Measurements from ENCODE around the gene MIER2. TPM values are rescaled to one million over a fixed set of nuclear protein-coding genes. Genes with fewer than 3 reads are reported as not detected.
A peak's percentile ranks its signal among the peaks of the same experiment; 100 is the strongest.

The MIER2 gene
- total RNA-seq, 1 donor from 2014 or later = 39.4 TPM

- DNase-seq = no peak
- peak; percentile 9 to 23 for ATAC-seq
- Histone ChIP-seq H3K4me3 (no peak overlapping the region), H3K27me3 (ENCODE audit: low read depth) (no peaks in the 10 kb centered on the region), H3K9me3 (no peaks in the 10 kb centered on the region), H3K27ac (no peak overlapping the region), H3K36me3 (peaks cover 42% of the 10 kb centered on the region), H3K4me1 (peaks cover 14% of the 10 kb centered on the region)
- intact Hi-C loops (cut with DNase I) = no loop called here
- TF ChIP-seq CTCF (IDR thresholded peaks at IDR 0.05) = no peak
Measured at GRCh38 chr19:335486-336066, 9.0 kb downstream of the MIER2 start.

- Histone ChIP-seq H3K27me3 (ENCODE audit: low read depth) (no peaks in the 10 kb centered on the region), H3K36me3 (peaks cover 47% of the 10 kb centered on the region), H3K27ac (no peak overlapping the region), H3K9me3 (no peaks in the 10 kb centered on the region), H3K4me3 (no peak overlapping the region), H3K4me1 (peaks cover 12% of the 10 kb centered on the region)
- DNase-seq (no peak), ATAC-seq (peak; percentile 28 to 50)
- intact Hi-C loops (cut with DNase I) = no loop called here
- no peak for TF ChIP-seq CTCF (IDR thresholded peaks at IDR 0.05)
Measured at GRCh38 chr19:335072-335471, 9.5 kb downstream of the MIER2 start.

GRCh38 chr19:334296-335071, 10.1 kb downstream of the MIER2 start:
- ATAC-seq (no peak), DNase-seq (no peak)
- Histone ChIP-seq H3K9me3 (no peaks in the 10 kb centered on the region), H3K27ac (no peak overlapping the region), H3K4me1 (peaks cover 12% of the 10 kb centered on the region), H3K27me3 (ENCODE audit: low read depth) (no peaks in the 10 kb centered on the region), H3K4me3 (no peak overlapping the region), H3K36me3 (peaks cover 51% of the 10 kb centered on the region)
- intact Hi-C loops (cut with DNase I) = no loop called here
- TF ChIP-seq CTCF (IDR thresholded peaks at IDR 0.05) = no peak

- Histone ChIP-seq H3K27ac (no peak overlapping the region), H3K4me1 (peaks cover 3% of the 10 kb centered on the region), H3K27me3 (ENCODE audit: low read depth) (no peaks in the 10 kb centered on the region), H3K36me3 (peaks cover 82% of the 10 kb centered on the region), H3K9me3 (no peaks in the 10 kb centered on the region), H3K4me3 (no peak overlapping the region)
- DNase-seq = no peak
- TF ChIP-seq CTCF (IDR thresholded peaks at IDR 0.05) = no peak
- intact Hi-C loops (cut with DNase I) = no loop called here
- no peak for ATAC-seq
Measured at GRCh38 chr19:330503-330902, 14.1 kb downstream of the MIER2 start.

- no peaks in the 10 kb centered on the region for H3K4me1 ChIP-seq
- no peak for ATAC-seq
- TF ChIP-seq CTCF (IDR thresholded peaks at IDR 0.05) = no peak
- H3K27ac ChIP-seq = no peak overlapping the region
- peaks cover 83% of the 10 kb centered on the region for H3K36me3 ChIP-seq
- no peaks in the 10 kb centered on the region for H3K27me3 ChIP-seq (ENCODE audit: low read depth)
- intact Hi-C loops (cut with DNase I) = no loop called here
- DNase-seq = no peak
- H3K9me3 ChIP-seq = no peaks in the 10 kb centered on the region
- H3K4me3 ChIP-seq = no peak overlapping the region
Measured at GRCh38 chr19:329876-330275, 14.7 kb downstream of the MIER2 start.

All from lower lobe of right lung (tissue), 2 donors.